HepG2 (cell line): ENCODE data around the gene CACNA2D1. TPM values are rescaled to one million over a fixed set of nuclear protein-coding genes. Genes with fewer than 3 reads are reported as not detected.

Experiments used
- ATAC-seq: fragments of 200-7000 bp; cut with Tn5 transposase; 3 replicates; pipeline ENCODE4 v1.9.1; 2020; ENCODE audit warnings: mild to moderate bottlenecking, moderate library complexity
- BruUV-seq: library from RNA; stranded (reverse); fragments of 400-500 nt; replicated peaks from 2 replicates; lab custom pipeline; 2021; lab: Mats Ljungman, UMichigan
- CTCF ChIA-PET: fragments of 300-600 bp; formaldehyde crosslinking; extraction: SDS; loops from one replicate; lab custom pipeline; 2021; ENCODE audit warnings: low total read pairs, inconsistent platforms, low intra/inter-chr PET ratio; lab: Yijun Ruan, JAX
- POLR2A ChIA-PET: fragments of 350-600 bp; sonication (Branson Sonifier 250); formaldehyde crosslinking; loops from one replicate; lab custom pipeline; 2020; ENCODE audit warnings: antibody characterized with exemption, inconsistent platforms; lab: Yijun Ruan, JAX
- DNase-seq: peaks from one replicate; pipeline ENCODE4 v3.0.0-alpha.2; 2015; ENCODE audit warnings: low spot score
- FAIRE-seq: peaks from 3 replicates; lab custom pipeline; 2011; peaks lifted over from hg19 to GRCh38; lab: Jason Lieb, UNC
- H2AFZ ChIP-seq: one replicate; pipeline ENCODE4 v1.6.1; 2011; ENCODE audit warnings: low read length, inconsistent platforms
- H3K27ac ChIP-seq: fragments of 300-600 bp; 3 replicates; pipeline ENCODE4 v1.8.0; 2011; ENCODE audit warnings: mixed run types, mild to moderate bottlenecking, mixed read lengths, low read length, inconsistent platforms; ENCODE audit not compliant: insufficient read depth; ENCODE audit errors: extremely low read length
- H3K27me3 ChIP-seq, 2 experiments: fragments of 200-600 bp in 1 of 2; 2 replicates in 1 of 2; 3 replicates in 1 of 2; pipeline versions ENCODE4 v1.6.0 to v1.8.0; 2011; ENCODE audit warnings: low read length in 2 of 2, mild to moderate bottlenecking in 2 of 2, moderate library complexity in 2 of 2, inconsistent platforms in 1 of 2; ENCODE audit not compliant: insufficient read depth in 2 of 2, control insufficient read depth in 1 of 2
- H3K36me3 ChIP-seq, 2 experiments: fragments of 200-600 bp in 1 of 2; replicated peaks in 1 of 2; 2 replicates in 1 of 2; 3 replicates in 1 of 2; pipeline versions ENCODE4 v1.5.1 to v1.8.0; 2011; ENCODE audit warnings: low read length in 2 of 2, inconsistent platforms in 1 of 2; ENCODE audit not compliant: insufficient read depth in 2 of 2, control insufficient read depth in 1 of 2
- H3K4me1 ChIP-seq: 2 replicates; pipeline ENCODE4 v1.5.1; 2012; ENCODE audit warnings: low read length, inconsistent platforms; ENCODE audit not compliant: insufficient read depth
- H3K4me2 ChIP-seq: 2 replicates; pipeline ENCODE4 v1.6.0; 2011; ENCODE audit warnings: low read depth, low read length, inconsistent platforms
- H3K4me3 ChIP-seq, 3 experiments: fragments of 200-600 bp in 1 of 3; sonication (generic), shearing (Covaris generic) in 1 of 3; replicated peaks in 1 of 3; 2 replicates each; pipeline ENCODE4 v1.5.1; 2011 to 2016; ENCODE audit warnings: low read length in 3 of 3, inconsistent platforms in 2 of 3, low read depth in 2 of 3, mild to moderate bottlenecking in 2 of 3, control low read depth in 1 of 3, mixed read lengths in 1 of 3; ENCODE audit not compliant: insufficient read depth in 1 of 3
- H3K79me2 ChIP-seq: one replicate; pipeline ENCODE4 v1.6.1; 2011; ENCODE audit warnings: low read length, inconsistent platforms; ENCODE audit not compliant: insufficient read depth
- H3K9ac ChIP-seq: 2 replicates; pipeline ENCODE4 v1.6.0; 2011; ENCODE audit warnings: mild to moderate bottlenecking, low read depth, low read length, inconsistent platforms; ENCODE audit not compliant: insufficient read depth
- H3K9me3 ChIP-seq: 2 replicates; pipeline ENCODE4 v1.5.1; 2012; ENCODE audit warnings: mild to moderate bottlenecking, low read length
- H4K20me1 ChIP-seq: 2 replicates; pipeline ENCODE4 v1.6.0; 2011; ENCODE audit warnings: inconsistent platforms, mild to moderate bottlenecking, low read length, moderate library complexity; ENCODE audit not compliant: insufficient read depth
- AGO1 ChIP-seq: fragments of 200-400 bp; formaldehyde crosslinking; IDR thresholded peaks from 2 replicates; pipeline ENCODE4 v1.6.1; 2017; ENCODE audit warnings: mild to moderate bottlenecking, low read depth, low read length, moderate library complexity; ENCODE audit not compliant: poor library complexity, severe bottlenecking
- ATF7 ChIP-seq, 2 experiments: fragments of 450-650 bp in 1 of 2; sonication (generic) in 1 of 2; formaldehyde crosslinking in 1 of 2; IDR thresholded peaks; 2 replicates each; pipeline versions ENCODE4 v1.4.0 to v1.6.1; 2016 to 2020; ENCODE audit warnings: antibody characterized with exemption in 1 of 2, mild to moderate bottlenecking in 1 of 2, missing genetic modification reagents in 1 of 2
- CREB1 ChIP-seq, 2 experiments: fragments of 450-650 bp in 1 of 2; IDR thresholded peaks; 2 replicates each; pipeline ENCODE4 v1.6.1; 2016 to 2017; ENCODE audit warnings: control low read depth in 1 of 2, mild to moderate bottlenecking in 1 of 2, missing compliant biosample characterization in 1 of 2, missing genetic modification characterization in 1 of 2
- DDIT3 ChIP-seq: sonication (generic); formaldehyde crosslinking; IDR thresholded peaks from 2 replicates; pipeline ENCODE4 v1.4.0; 2020; ENCODE audit warnings: mild to moderate bottlenecking, missing genetic modification reagents
- FOXJ3 ChIP-seq: sonication (generic); formaldehyde crosslinking; IDR thresholded peaks from 2 replicates; pipeline ENCODE4 v1.4.0; 2020; ENCODE audit warnings: missing genetic modification reagents, mild to moderate bottlenecking, borderline replicate concordance
- HNRNPUL1 ChIP-seq: fragments of 200-400 bp; formaldehyde crosslinking; IDR thresholded peaks from 2 replicates; pipeline ENCODE4 v1.6.1; 2017; ENCODE audit warnings: low read depth, mild to moderate bottlenecking, low read length, moderate library complexity
- RBM22 ChIP-seq: fragments of 200-400 bp; formaldehyde crosslinking; optimal IDR thresholded peaks from 2 replicates; pipeline ENCODE3; 2017; ENCODE audit warnings: mild to moderate bottlenecking, low read length, moderate library complexity
- UBTF ChIP-seq: sonication (generic); formaldehyde crosslinking; IDR thresholded peaks from 2 replicates; pipeline ENCODE4 v1.4.0; 2020; ENCODE audit warnings: mild to moderate bottlenecking, missing genetic modification reagents
- ZNF230 ChIP-seq: sonication (generic); formaldehyde crosslinking; IDR thresholded peaks from 2 replicates; pipeline ENCODE4 v1.4.0; 2020; ENCODE audit warnings: mild to moderate bottlenecking, missing genetic modification reagents
- ZNF546 ChIP-seq: sonication (generic); formaldehyde crosslinking; conservative IDR thresholded peaks from 2 replicates; pipeline ENCODE4 v1.8.1; 2023; ENCODE audit warnings: mild to moderate bottlenecking, missing genetic modification reagents
- ZSCAN31 ChIP-seq: sonication (generic); formaldehyde crosslinking; IDR thresholded peaks from 2 replicates; pipeline ENCODE4 v1.5.0; 2020; ENCODE audit warnings: low read depth, mild to moderate bottlenecking, missing genetic modification reagents
- WGBS: methylation state at CpG from one replicate; pipeline ENCODE4 v1.1.6; 2017; ENCODE audit warnings: low lambda C conversion rate; 5-methylcytosine and 5-hydroxymethylcytosine counted together
- in situ Hi-C: cut with HindIII; loops from 2 replicates; pipeline ENCODE4 v1.10.0; 2017; ENCODE audit warnings: low pct_unique_long_range_greater_than_20kb; ENCODE audit not compliant: extremely low pct_ligation_motif_present
- intact Hi-C: fragments of 100-400 bp; cut with micrococcal nuclease; formaldehyde crosslinking; loops from one replicate; pipeline ENCODE4 v1.10.0; 2022; ENCODE audit not compliant: unreplicated experiment
- polyA plus RNA-seq, 8 experiments: library from polyadenylated mRNA; depleted of rRNA in 3 of 8; stranded (reverse) in 7 of 8; unstranded in 1 of 8; fragments of >200 nt; fragmentation: Illumina TruSeq in 4 of 8; extraction: Trizol in 4 of 8; gene quantifications; 2 replicates each; pipeline versions ENCODE4 v1.2.1 to v1.2.3, GENCODE V29; 2011 to 2016; ENCODE audit warnings: low read depth in 4 of 8, missing spikeins in 1 of 8, mixed read lengths in 1 of 8; ENCODE audit not compliant: insufficient read depth in 1 of 8
- total RNA-seq, 5 experiments: library from RNA; depleted of rRNA; stranded (reverse); fragments of >200 nt; fragmentation: Illumina TruSeq; extraction: Trizol; gene quantifications; 2 replicates each; pipeline ENCODE4 v1.2.3, GENCODE V29; 2016; ENCODE audit warnings: low read depth in 1 of 5

CACNA2D1 gene
- total and polyA plus RNA-seq, 2 of the 13 experiments (the other 11 are each of a cell fraction or from before 2014, with no cell fraction given), result not detected

- H2AFZ ChIP-seq, result no peak overlapping the region
- no peak for FAIRE-seq
- no peaks in the 10 kb centered on the region for H3K9me3 ChIP-seq
- in situ Hi-C loops, result no loop called here
- ChIA-PET POLR2A (no interaction called here), CTCF (no interaction called here)
- H4K20me1 ChIP-seq, result no peaks in the 10 kb centered on the region
- no peak for TF ChIP-seq RBM22
- no peak for TF ChIP-seq FOXJ3 (CRISPR knock-in tag)
- peak; percentile 72 for TF ChIP-seq ATF7 (IDR thresholded peaks at IDR 0.05)
- no peak for TF ChIP-seq ATF7 (CRISPR knock-in tag; IDR thresholded peaks at IDR 0.05)
- peak; percentile 72 for TF ChIP-seq CREB1 (IDR thresholded peaks at IDR 0.05)
- TF ChIP-seq CREB1 (CRISPR knock-in tag; IDR thresholded peaks at IDR 0.05), result no peak
- H3K4me3 ChIP-seq, result no peak overlapping the region
- no peak for DNase-seq
- H3K4me2 ChIP-seq, result no peak overlapping the region
- no peak overlapping the region for H3K9ac ChIP-seq
- H3K4me1 ChIP-seq, result no peaks in the 10 kb centered on the region
- 0% methylated on average over 2 of the region's 2 CpGs for WGBS
- H3K27me3 ChIP-seq, result no peaks in the 10 kb centered on the region
- H3K36me3 ChIP-seq, result no peaks in the 10 kb centered on the region
- no peaks in the 10 kb centered on the region for H3K79me2 ChIP-seq
- no TSS peak for BruUV-seq
- ATAC-seq, result no peak
- intact Hi-C loops, result no loop called here
- H3K27ac ChIP-seq, result no peak overlapping the region
Measured at GRCh38 chr7:82467020-82467419, 23.4 kb upstream of the CACNA2D1 start.

GRCh38 chr7:82464372-82464771, 20.8 kb upstream of the CACNA2D1 start:
- H3K9ac ChIP-seq, result no peak overlapping the region
- intact Hi-C loops, result no loop called here
- CTCF ChIA-PET, result no interaction called here
- no peak for FAIRE-seq
- TF ChIP-seq ZNF230 (CRISPR knock-in tag) (no peak), ZSCAN31 (CRISPR knock-in tag) (no peak), DDIT3 (CRISPR knock-in tag) (no peak), ZNF546 (no peak), HNRNPUL1 (no peak), AGO1 (no peak), UBTF (CRISPR knock-in tag) (no peak)
- TF ChIP-seq, all 625 proteins: peak for 0
- POLR2A ChIA-PET, result no interaction called here
- no peaks in the 10 kb centered on the region for H3K27me3 ChIP-seq
- H4K20me1 ChIP-seq, result no peaks in the 10 kb centered on the region
- in situ Hi-C loops, result no loop called here
- H3K27ac ChIP-seq, result no peak overlapping the region
- WGBS, result 35% methylated on average over 2 of the region's 2 CpGs
- no peak overlapping the region for H3K4me2 ChIP-seq
- DNase-seq (no peak), ATAC-seq (no peak)
- no peaks in the 10 kb centered on the region for H3K4me1 ChIP-seq
- no TSS peak for BruUV-seq
- H2AFZ ChIP-seq, result no peak overlapping the region
- H3K9me3 ChIP-seq, result no peaks in the 10 kb centered on the region
- H3K36me3 ChIP-seq, result no peaks in the 10 kb centered on the region
- no peak overlapping the region for H3K4me3 ChIP-seq
- H3K79me2 ChIP-seq, result no peaks in the 10 kb centered on the region
